ENCODE measurements around the gene KANSL3.

DNA sequence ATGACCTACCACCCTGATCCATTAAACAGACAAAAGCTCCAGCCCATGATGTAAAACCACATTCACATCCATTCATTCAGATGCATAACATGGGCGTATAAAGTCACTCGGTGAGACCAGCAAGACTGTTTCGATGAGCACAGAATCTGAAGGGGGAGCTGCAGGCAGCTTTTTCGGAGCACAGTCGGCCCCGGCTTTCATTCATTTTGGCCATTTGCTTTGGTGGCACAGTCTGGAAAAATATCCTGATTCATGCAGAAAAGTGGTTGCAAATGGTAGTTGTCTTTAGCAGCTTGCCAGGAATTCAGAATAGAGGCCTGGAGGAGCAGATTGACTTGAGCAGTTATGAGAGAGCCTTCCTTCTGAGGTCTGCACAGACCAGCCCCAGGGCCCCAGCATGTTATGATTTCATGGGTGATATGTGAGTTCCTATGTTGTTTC lies 90.4 kb downstream of the KANSL3 start:
- TF ChIP-seq POLR2AphosphoS5 (IDR thresholded peaks at IDR 0.05) (no peak), EP300 (IDR thresholded peaks at IDR 0.05) (no peak), POLR2A (IDR thresholded peaks at IDR 0.05) (no peak)
- TF ChIP-seq, protein P1, sequence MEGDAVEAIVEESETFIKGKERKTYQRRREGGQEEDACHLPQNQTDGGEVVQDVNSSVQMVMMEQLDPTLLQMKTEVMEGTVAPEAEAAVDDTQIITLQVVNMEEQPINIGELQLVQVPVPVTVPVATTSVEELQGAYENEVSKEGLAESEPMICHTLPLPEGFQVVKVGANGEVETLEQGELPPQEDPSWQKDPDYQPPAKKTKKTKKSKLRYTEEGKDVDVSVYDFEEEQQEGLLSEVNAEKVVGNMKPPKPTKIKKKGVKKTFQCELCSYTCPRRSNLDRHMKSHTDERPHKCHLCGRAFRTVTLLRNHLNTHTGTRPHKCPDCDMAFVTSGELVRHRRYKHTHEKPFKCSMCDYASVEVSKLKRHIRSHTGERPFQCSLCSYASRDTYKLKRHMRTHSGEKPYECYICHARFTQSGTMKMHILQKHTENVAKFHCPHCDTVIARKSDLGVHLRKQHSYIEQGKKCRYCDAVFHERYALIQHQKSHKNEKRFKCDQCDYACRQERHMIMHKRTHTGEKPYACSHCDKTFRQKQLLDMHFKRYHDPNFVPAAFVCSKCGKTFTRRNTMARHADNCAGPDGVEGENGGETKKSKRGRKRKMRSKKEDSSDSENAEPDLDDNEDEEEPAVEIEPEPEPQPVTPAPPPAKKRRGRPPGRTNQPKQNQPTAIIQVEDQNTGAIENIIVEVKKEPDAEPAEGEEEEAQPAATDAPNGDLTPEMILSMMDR (IDR thresholded peaks at IDR 0.05): no peak
